B cell (primary cell): Measurements from ENCODE around the gene BMP3. TPM values are rescaled to one million over a fixed set of nuclear protein-coding genes. Genes with fewer than 3 reads are reported as not detected.
A peak's percentile ranks its signal among the peaks of the same experiment; 100 is the strongest.

Source experiments
- ATAC-seq: fragments of 200-7000 bp; cut with Tn5 transposase; one replicate; pipeline ENCODE4 v1.10.0; 2021; ENCODE audit warnings: low read depth, mild to moderate bottlenecking, moderate number of reproducible peaks, moderate library complexity
- CTCF ChIA-PET: fragments of 350-600 bp; sonication (Branson Sonifier 250); formaldehyde crosslinking; loops from one replicate; lab custom pipeline; 2021; ENCODE audit warnings: antibody characterized with exemption, inconsistent platforms; lab: Charles Lee
- POLR2A ChIA-PET: fragments of 350-600 bp; sonication (Branson Sonifier 250); formaldehyde crosslinking; loops from one replicate; lab custom pipeline; 2021; ENCODE audit warnings: antibody characterized with exemption; lab: Charles Lee
- DNase-seq: peaks from one replicate; pipeline ENCODE4 v3.0.0; 2013
- H2AFZ ChIP-seq: 2 replicates; pipeline ENCODE4 v1.6.1; 2012; ENCODE audit warnings: mild to moderate bottlenecking, low read depth, low read length; ENCODE audit not compliant: insufficient read depth, poor library complexity, severe bottlenecking
- H3K27ac ChIP-seq, 2 donors: 1 replicate in 1 of 2; 2 replicates in 1 of 2; pipeline ENCODE4 v1.5.1; 2012 to 2013; ENCODE audit warnings: low read length in 2 of 2, mild to moderate bottlenecking in 2 of 2, moderate library complexity in 1 of 2
- H3K27me3 ChIP-seq, 4 experiments: fragments of 200-600 bp in 1 of 4; sonication (generic) in 1 of 4; replicated peaks in 1 of 4; 1 replicate in 2 of 4; 2 replicates in 2 of 4; pipeline versions ENCODE4 v1.6.1 to v1.7.0; 2013 to 2016; ENCODE audit warnings: low read length in 3 of 4, mild to moderate bottlenecking in 2 of 4, mixed read lengths in 1 of 4, moderate library complexity in 1 of 4; ENCODE audit not compliant: insufficient read depth in 4 of 4, control insufficient read depth in 3 of 4; ENCODE audit errors: control extremely low read depth in 1 of 4
- H3K36me3 ChIP-seq, 2 experiments: replicated peaks in 1 of 2; 1 replicate in 1 of 2; 2 replicates in 1 of 2; pipeline versions ENCODE4 v1.6.1 to v1.7.1; 2013; ENCODE audit warnings: low read length in 1 of 2; ENCODE audit not compliant: insufficient read depth in 2 of 2, control insufficient read depth in 1 of 2; ENCODE audit errors: control extremely low read depth in 1 of 2, extremely low read depth in 1 of 2
- H3K4me1 ChIP-seq, 2 donors: fragments of 200-600 bp in 1 of 2; sonication (generic) in 1 of 2; 1 replicate in 1 of 2; 2 replicates in 1 of 2; pipeline versions ENCODE4 v1.5.1 to v1.6.1; 2013 to 2017; ENCODE audit warnings: low read length in 2 of 2; ENCODE audit not compliant: control insufficient read depth in 2 of 2, insufficient read depth in 2 of 2
- H3K4me2 ChIP-seq: replicated peaks from 2 replicates; pipeline ENCODE3; 2012; ENCODE audit warnings: mild to moderate bottlenecking, low read depth, low read length; ENCODE audit not compliant: poor library complexity, severe bottlenecking
- H3K4me3 ChIP-seq, 5 experiments: fragments of 200-600 bp in 1 of 5; sonication (generic) in 1 of 5; 1 replicate in 3 of 5; 2 replicates in 2 of 5; pipeline versions ENCODE4 v1.5.1 to v1.7.0; 2011 to 2016; ENCODE audit warnings: low read length in 4 of 5, mild to moderate bottlenecking in 4 of 5, low read depth in 2 of 5, control low read depth in 1 of 5, moderate library complexity in 1 of 5; ENCODE audit not compliant: insufficient read depth in 1 of 5; ENCODE audit errors: control extremely low read depth in 1 of 5, extremely low read depth in 1 of 5
- H3K79me2 ChIP-seq: fragments of 200-600 bp; sonication (generic); one replicate; pipeline ENCODE4 v1.6.0; 2016; ENCODE audit warnings: low read length; ENCODE audit not compliant: control insufficient read depth, insufficient read depth
- H3K9ac ChIP-seq: fragments of 200-600 bp; sonication (generic); 2 replicates; pipeline ENCODE4 v1.6.1; 2017; ENCODE audit warnings: mild to moderate bottlenecking, low read length, moderate library complexity
- H3K9me3 ChIP-seq, 3 donors: one replicate each; pipeline versions ENCODE4 v1.6.1 to v1.7.1; 2013; ENCODE audit warnings: low read length in 2 of 3; ENCODE audit not compliant: control insufficient read depth in 2 of 3, insufficient read depth in 1 of 3; ENCODE audit errors: control extremely low read depth in 1 of 3
- H4K20me1 ChIP-seq: 2 replicates; pipeline ENCODE4 v1.6.0; 2012; ENCODE audit warnings: mild to moderate bottlenecking, low read length; ENCODE audit not compliant: insufficient read depth, control insufficient read depth, poor library complexity, severe bottlenecking
- H3K27ac Mint-ChIP-seq: one replicate; pipeline ENCODE4 v1.8.0; 2021; ENCODE audit warnings: mixed read lengths
- H3K27me3 Mint-ChIP-seq: one replicate; pipeline ENCODE4 v1.8.0; 2021; ENCODE audit warnings: mixed read lengths
- H3K4me1 Mint-ChIP-seq: one replicate; pipeline ENCODE4 v1.8.0; 2021; ENCODE audit warnings: mixed read lengths
- H3K4me3 Mint-ChIP-seq: one replicate; pipeline ENCODE4 v1.8.0; 2021; ENCODE audit warnings: mixed read lengths
- H3K9me3 Mint-ChIP-seq: one replicate; pipeline ENCODE4 v1.8.0; 2022; ENCODE audit warnings: mixed read lengths; ENCODE audit not compliant: insufficient read depth
- CTCF ChIP-seq: fragments of 200-600 bp; IDR thresholded peaks from one replicate; pipeline ENCODE4 v1.8.0; 2022; ENCODE audit warnings: antibody characterized with exemption, mild to moderate bottlenecking
- EZH2 ChIP-seq: IDR thresholded peaks from 2 replicates; pipeline ENCODE4 v1.6.1; 2012; ENCODE audit warnings: borderline replicate concordance, low read depth, mild to moderate bottlenecking, moderate library complexity, low read length; ENCODE audit not compliant: insufficient read depth, poor library complexity, severe bottlenecking
- WGBS: methylation state at CpG from one replicate; pipeline ENCODE4 v1.1.5; 2013; ENCODE audit warnings: missing lambda C conversion rate; ENCODE audit not compliant: insufficient coverage; 5-methylcytosine and 5-hydroxymethylcytosine counted together
- intact Hi-C: fragments of 100-400 bp; cut with micrococcal nuclease; formaldehyde crosslinking; loops from one replicate; pipeline ENCODE4 v1.10.0; 2022
- polyA plus RNA-seq: library from polyadenylated mRNA; depleted of rRNA; stranded (reverse); fragments of >200 nt; gene quantifications from 2 replicates; pipeline ENCODE4 v1.2.3, GENCODE V29; 2012
- total RNA-seq, 2 donors: library from RNA; stranded (reverse); fragments of 120-200 nt in 1 of 2; gene quantifications; 1 replicate in 1 of 2; 2 replicates in 1 of 2; pipeline versions ENCODE4 v1.2.3 to v1.2.4, GENCODE V29; 2013 to 2022

Gene BMP3
- total and polyA plus RNA-seq, 2 donors (not counting 1 experiment from before 2014, with no cell fraction given): 0.49 to 0.57 TPM

GRCh38 chr4:81030981-81031791 is 678 bp downstream of the BMP3 start:
- Histone ChIP-seq H3K36me3 (no peaks in the 10 kb centered on the region), H3K9ac (peak overlapping the region; percentile 62), H3K27me3 (peaks cover 0 to 38% (median 12%) of the 10 kb centered on the region in 4 experiments), H3K4me1 (peaks cover 21 to 23% of the 10 kb centered on the region in 2 donors), H4K20me1 (no peaks in the 10 kb centered on the region), H3K9me3 (no peaks in the 10 kb centered on the region), H3K4me2 (peak overlapping the region; percentile 84), H3K79me2 (peaks cover 8% of the 10 kb centered on the region), H3K4me3 (peak overlapping the region; percentile 22 to 58 (median 55)), H3K27ac (no peak overlapping the region), H2AFZ (peak overlapping the region; percentile 80)
- peak overlapping the region; percentile 43 for H3K27ac Mint-ChIP-seq
- ChIA-PET POLR2A (no interaction called here), CTCF (interaction anchor here (1.5 to 4.7 kb wide), 2 partner anchors 9 to 669 kb away, joined by 6 to 24 read pairs; no protein-coding TSS in a partner anchor)
- under 1% methylated on average over 72 of the region's 77 CpGs for WGBS
- H3K9me3 Mint-ChIP-seq: no peaks in the 10 kb centered on the region
- H3K4me1 Mint-ChIP-seq: peaks cover 21% of the 10 kb centered on the region
- H3K4me3 Mint-ChIP-seq: peak overlapping the region; percentile 92
- DNase-seq (peak; percentile 48), ATAC-seq (peak; percentile 39)
- no peak for TF ChIP-seq CTCF
- no peak for TF ChIP-seq EZH2
- H3K27me3 Mint-ChIP-seq: peaks cover 44% of the 10 kb centered on the region
- intact Hi-C loops: no loop called here
